ENCODE results near the gene ZNF547. TPM values are rescaled to one million over a fixed set of nuclear protein-coding genes. Genes with fewer than 3 reads are reported as not detected.

The ZNF547 gene
- total and polyA plus RNA-seq, 2 of the 8 experiments (the other 6 are each of a cell fraction or from before 2014, with no cell fraction given) = 1.1 to 2.1 TPM

DNA sequence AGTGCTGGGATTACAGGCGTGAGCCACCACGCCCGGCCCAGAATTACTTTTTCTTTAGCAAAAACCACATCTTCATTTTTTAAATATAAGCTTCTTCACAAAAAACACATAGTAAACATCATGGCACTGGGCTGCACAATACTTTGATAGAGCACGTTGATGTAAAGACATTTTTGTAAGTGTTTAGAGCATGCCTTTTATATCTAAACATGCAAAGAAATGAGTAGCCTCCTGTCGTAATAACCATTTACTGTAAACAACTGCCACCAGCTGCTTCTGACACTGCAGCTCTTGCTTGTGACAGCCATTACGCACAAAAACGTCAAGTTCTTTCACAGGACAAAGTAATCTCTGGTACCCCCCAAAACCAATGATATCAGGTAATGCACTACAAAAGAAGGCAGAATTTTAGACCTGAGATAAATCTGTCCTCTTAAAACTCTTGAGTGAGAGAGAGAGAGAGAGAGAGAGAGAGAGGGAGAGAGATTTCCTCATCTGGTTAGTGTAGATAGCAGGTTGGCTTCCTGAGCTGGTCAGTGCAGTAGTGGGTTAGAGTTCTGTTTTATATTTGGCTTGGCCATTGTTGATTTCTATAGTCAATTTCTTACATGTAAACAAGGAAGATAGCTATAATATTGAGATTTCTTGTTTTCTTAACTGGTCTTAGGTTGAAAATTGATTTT, 19.6 kb downstream of the ZNF547 start (continued):
- TF ChIP-seq, protein P1, sequence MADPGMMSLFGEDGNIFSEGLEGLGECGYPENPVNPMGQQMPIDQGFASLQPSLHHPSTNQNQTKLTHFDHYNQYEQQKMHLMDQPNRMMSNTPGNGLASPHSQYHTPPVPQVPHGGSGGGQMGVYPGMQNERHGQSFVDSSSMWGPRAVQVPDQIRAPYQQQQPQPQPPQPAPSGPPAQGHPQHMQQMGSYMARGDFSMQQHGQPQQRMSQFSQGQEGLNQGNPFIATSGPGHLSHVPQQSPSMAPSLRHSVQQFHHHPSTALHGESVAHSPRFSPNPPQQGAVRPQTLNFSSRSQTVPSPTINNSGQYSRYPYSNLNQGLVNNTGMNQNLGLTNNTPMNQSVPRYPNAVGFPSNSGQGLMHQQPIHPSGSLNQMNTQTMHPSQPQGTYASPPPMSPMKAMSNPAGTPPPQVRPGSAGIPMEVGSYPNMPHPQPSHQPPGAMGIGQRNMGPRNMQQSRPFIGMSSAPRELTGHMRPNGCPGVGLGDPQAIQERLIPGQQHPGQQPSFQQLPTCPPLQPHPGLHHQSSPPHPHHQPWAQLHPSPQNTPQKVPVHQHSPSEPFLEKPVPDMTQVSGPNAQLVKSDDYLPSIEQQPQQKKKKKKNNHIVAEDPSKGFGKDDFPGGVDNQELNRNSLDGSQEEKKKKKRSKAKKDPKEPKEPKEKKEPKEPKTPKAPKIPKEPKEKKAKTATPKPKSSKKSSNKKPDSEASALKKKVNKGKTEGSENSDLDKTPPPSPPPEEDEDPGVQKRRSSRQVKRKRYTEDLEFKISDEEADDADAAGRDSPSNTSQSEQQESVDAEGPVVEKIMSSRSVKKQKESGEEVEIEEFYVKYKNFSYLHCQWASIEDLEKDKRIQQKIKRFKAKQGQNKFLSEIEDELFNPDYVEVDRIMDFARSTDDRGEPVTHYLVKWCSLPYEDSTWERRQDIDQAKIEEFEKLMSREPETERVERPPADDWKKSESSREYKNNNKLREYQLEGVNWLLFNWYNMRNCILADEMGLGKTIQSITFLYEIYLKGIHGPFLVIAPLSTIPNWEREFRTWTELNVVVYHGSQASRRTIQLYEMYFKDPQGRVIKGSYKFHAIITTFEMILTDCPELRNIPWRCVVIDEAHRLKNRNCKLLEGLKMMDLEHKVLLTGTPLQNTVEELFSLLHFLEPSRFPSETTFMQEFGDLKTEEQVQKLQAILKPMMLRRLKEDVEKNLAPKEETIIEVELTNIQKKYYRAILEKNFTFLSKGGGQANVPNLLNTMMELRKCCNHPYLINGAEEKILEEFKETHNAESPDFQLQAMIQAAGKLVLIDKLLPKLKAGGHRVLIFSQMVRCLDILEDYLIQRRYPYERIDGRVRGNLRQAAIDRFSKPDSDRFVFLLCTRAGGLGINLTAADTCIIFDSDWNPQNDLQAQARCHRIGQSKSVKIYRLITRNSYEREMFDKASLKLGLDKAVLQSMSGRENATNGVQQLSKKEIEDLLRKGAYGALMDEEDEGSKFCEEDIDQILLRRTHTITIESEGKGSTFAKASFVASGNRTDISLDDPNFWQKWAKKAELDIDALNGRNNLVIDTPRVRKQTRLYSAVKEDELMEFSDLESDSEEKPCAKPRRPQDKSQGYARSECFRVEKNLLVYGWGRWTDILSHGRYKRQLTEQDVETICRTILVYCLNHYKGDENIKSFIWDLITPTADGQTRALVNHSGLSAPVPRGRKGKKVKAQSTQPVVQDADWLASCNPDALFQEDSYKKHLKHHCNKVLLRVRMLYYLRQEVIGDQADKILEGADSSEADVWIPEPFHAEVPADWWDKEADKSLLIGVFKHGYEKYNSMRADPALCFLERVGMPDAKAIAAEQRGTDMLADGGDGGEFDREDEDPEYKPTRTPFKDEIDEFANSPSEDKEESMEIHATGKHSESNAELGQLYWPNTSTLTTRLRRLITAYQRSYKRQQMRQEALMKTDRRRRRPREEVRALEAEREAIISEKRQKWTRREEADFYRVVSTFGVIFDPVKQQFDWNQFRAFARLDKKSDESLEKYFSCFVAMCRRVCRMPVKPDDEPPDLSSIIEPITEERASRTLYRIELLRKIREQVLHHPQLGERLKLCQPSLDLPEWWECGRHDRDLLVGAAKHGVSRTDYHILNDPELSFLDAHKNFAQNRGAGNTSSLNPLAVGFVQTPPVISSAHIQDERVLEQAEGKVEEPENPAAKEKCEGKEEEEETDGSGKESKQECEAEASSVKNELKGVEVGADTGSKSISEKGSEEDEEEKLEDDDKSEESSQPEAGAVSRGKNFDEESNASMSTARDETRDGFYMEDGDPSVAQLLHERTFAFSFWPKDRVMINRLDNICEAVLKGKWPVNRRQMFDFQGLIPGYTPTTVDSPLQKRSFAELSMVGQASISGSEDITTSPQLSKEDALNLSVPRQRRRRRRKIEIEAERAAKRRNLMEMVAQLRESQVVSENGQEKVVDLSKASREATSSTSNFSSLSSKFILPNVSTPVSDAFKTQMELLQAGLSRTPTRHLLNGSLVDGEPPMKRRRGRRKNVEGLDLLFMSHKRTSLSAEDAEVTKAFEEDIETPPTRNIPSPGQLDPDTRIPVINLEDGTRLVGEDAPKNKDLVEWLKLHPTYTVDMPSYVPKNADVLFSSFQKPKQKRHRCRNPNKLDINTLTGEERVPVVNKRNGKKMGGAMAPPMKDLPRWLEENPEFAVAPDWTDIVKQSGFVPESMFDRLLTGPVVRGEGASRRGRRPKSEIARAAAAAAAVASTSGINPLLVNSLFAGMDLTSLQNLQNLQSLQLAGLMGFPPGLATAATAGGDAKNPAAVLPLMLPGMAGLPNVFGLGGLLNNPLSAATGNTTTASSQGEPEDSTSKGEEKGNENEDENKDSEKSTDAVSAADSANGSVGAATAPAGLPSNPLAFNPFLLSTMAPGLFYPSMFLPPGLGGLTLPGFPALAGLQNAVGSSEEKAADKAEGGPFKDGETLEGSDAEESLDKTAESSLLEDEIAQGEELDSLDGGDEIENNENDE (IDR thresholded peaks at IDR 0.05; ENCODE audit: insufficient replicate concordance, low read length) = no peak
- TF ChIP-seq NANOG (IDR thresholded peaks at IDR 0.05; ENCODE audit: insufficient read depth, low read depth, low read length, poor library complexity, severe bottlenecking) = no peak
- TF ChIP-seq RFX5 (IDR thresholded peaks at IDR 0.05; ENCODE audit: borderline replicate concordance, low read depth, low read length) = no peak
- TF ChIP-seq SP4 (IDR thresholded peaks at IDR 0.05; ENCODE audit: low read length) = no peak
- TF ChIP-seq JUND (IDR thresholded peaks at IDR 0.05; ENCODE audit: low read length) = no peak
- no peak for TF ChIP-seq HDAC6 (IDR thresholded peaks at IDR 0.05; ENCODE audit: low read depth, low read length)
- TF ChIP-seq SRF (IDR thresholded peaks at IDR 0.05; ENCODE audit: low read depth, low read length) = no peak
- no peak for TF ChIP-seq TAF1 (IDR thresholded peaks at IDR 0.05; ENCODE audit: low read depth, low read length)
- no peak for TF ChIP-seq ASH2L (IDR thresholded peaks at IDR 0.05; ENCODE audit: low read length)
- TF ChIP-seq POLR2AphosphoS5 (IDR thresholded peaks at IDR 0.05; ENCODE audit: low read depth, low read length) = no peak
- no peak for TF ChIP-seq ZNF274 (IDR thresholded peaks at IDR 0.05; ENCODE audit: borderline replicate concordance, extremely low read depth, low read length)

All from H1 (cell line).